WERI-Rb-1 (cell line): ENCODE measurements around the gene ZNF841.

ENCODE experiments used
- DNase-seq: peaks from one replicate; pipeline ENCODE4 v3.0.0-alpha.2; 2020
- H3K27ac ChIP-seq: fragments of 250-450 bp; sonication (Bioruptor Pico); 2 replicates; pipeline ENCODE4 v1.5.1; 2020; ENCODE audit warnings: mild to moderate bottlenecking, moderate library complexity
- H3K27me3 ChIP-seq: fragments of 250-450 bp; sonication (Bioruptor Pico); 2 replicates; pipeline ENCODE4 v1.5.1; 2021; ENCODE audit warnings: mild to moderate bottlenecking, low read depth, moderate library complexity; ENCODE audit not compliant: insufficient read depth, severe bottlenecking
- H3K36me3 ChIP-seq: fragments of 250-450 bp; sonication (Bioruptor Pico); 2 replicates; pipeline ENCODE4 v1.5.1; 2020; ENCODE audit warnings: mild to moderate bottlenecking, moderate library complexity
- H3K4me3 ChIP-seq: 2 replicates; pipeline ENCODE4 v1.5.1; 2011; ENCODE audit warnings: low read depth, mild to moderate bottlenecking, control low read depth, low read length
- H3K9me3 ChIP-seq: fragments of 250-450 bp; sonication (Bioruptor Pico); 2 replicates; pipeline ENCODE4 v1.5.1; 2021; ENCODE audit warnings: mild to moderate bottlenecking, moderate library complexity; ENCODE audit not compliant: severe bottlenecking
- CTCF ChIP-seq: IDR thresholded peaks from 2 replicates; pipeline ENCODE4 v1.5.1; 2011; ENCODE audit warnings: low read depth, mild to moderate bottlenecking, control low read depth, inconsistent platforms, low read length

ZNF841 gene

DNA sequence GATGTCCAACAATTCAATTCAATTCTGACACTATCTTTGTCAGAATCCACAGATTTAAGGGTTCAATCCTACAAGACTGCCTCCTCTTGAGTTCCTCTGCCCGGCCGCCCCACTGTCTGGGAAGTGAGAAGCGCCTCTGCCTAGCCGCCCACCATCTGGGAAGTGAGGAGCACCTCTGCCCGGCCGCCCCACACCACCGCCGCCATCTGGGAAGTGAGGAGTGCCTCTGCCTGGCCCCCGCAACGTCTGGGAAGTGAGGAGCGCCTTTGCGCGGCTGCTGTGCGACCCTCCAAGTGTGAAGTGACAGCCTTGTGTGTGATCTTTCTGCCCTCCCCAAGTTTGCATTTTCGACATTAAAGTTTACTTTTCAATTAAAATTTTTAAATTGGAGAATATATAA is 73.4 kb downstream of the ZNF841 start:
- no peak for DNase-seq
- no peak overlapping the region for H3K4me3 ChIP-seq
- TF ChIP-seq CTCF: no peak
- H3K27me3 ChIP-seq: no peaks in the 10 kb centered on the region
- H3K27ac ChIP-seq: no peak overlapping the region
- peaks cover 78% of the 10 kb centered on the region for H3K36me3 ChIP-seq
- no peaks in the 10 kb centered on the region for H3K9me3 ChIP-seq

- H3K27ac ChIP-seq: no peak overlapping the region
- no peak overlapping the region for H3K4me3 ChIP-seq
- DNase-seq: no peak
- no peaks in the 10 kb centered on the region for H3K27me3 ChIP-seq
- no peak for TF ChIP-seq CTCF
- H3K36me3 ChIP-seq: peaks cover 85% of the 10 kb centered on the region
- H3K9me3 ChIP-seq: no peaks in the 10 kb centered on the region
Measured at GRCh38 chr19:52020506-52020905, 75.1 kb downstream of the ZNF841 start.
